HEK293T (cell line): ENCODE data around the gene CENPB.

Experiments used
- ARNT ChIP-seq: fragments of 450-650 bp; IDR thresholded peaks from 2 replicates; pipeline ENCODE4 v1.6.1; 2017; ENCODE audit warnings: mild to moderate bottlenecking
- BHLHE40 ChIP-seq: fragments of 450-650 bp; IDR thresholded peaks from 2 replicates; pipeline ENCODE4 v1.6.1; 2016; ENCODE audit warnings: mild to moderate bottlenecking, moderate library complexity, borderline replicate concordance
- CTBP1 ChIP-seq: fragments of 450-650 bp; IDR thresholded peaks from 2 replicates; pipeline ENCODE4 v1.6.1; 2016; ENCODE audit warnings: borderline replicate concordance
- ELF4 ChIP-seq: fragments of 450-650 bp; IDR thresholded peaks from 2 replicates; pipeline ENCODE4 v1.6.1; 2017; ENCODE audit warnings: antibody characterized with exemption
- FOXM1 ChIP-seq: fragments of 450-650 bp; IDR thresholded peaks from 2 replicates; pipeline ENCODE4 v1.6.1; 2017; ENCODE audit warnings: mild to moderate bottlenecking, borderline replicate concordance
- HDGF ChIP-seq: fragments of 450-650 bp; IDR thresholded peaks from 2 replicates; pipeline ENCODE4 v1.6.1; 2017; ENCODE audit warnings: antibody characterized with exemption, borderline replicate concordance
- L3MBTL2 ChIP-seq: fragments of 450-650 bp; conservative IDR thresholded peaks from 2 replicates; pipeline ENCODE4 v1.6.1; 2016; ENCODE audit warnings: mild to moderate bottlenecking
- NFRKB ChIP-seq: fragments of 450-650 bp; IDR thresholded peaks from 2 replicates; pipeline ENCODE4 v1.6.1; 2016; ENCODE audit warnings: mild to moderate bottlenecking, moderate library complexity
- PKNOX1 ChIP-seq: fragments of 450-650 bp; IDR thresholded peaks from 2 replicates; pipeline ENCODE4 v1.6.1; 2016
- SP1 ChIP-seq: fragments of 450-650 bp; IDR thresholded peaks from 2 replicates; pipeline ENCODE4 v1.6.1; 2017
- ZNF384 ChIP-seq: fragments of 450-650 bp; IDR thresholded peaks from 2 replicates; pipeline ENCODE4 v1.6.1; 2016

- TF ChIP-seq CTBP1: no peak
- no peak for TF ChIP-seq ZNF384
- no peak for TF ChIP-seq SP1
- no peak for TF ChIP-seq ARNT
- TF ChIP-seq NFRKB: no peak
- TF ChIP-seq BHLHE40: no peak
- no peak for TF ChIP-seq FOXM1
- TF ChIP-seq PKNOX1: no peak
- TF ChIP-seq ELF4: no peak
- TF ChIP-seq HDGF: no peak
- no peak for TF ChIP-seq L3MBTL2
Observed at GRCh38 chr20:3755269-3755668, 31.3 kb downstream of the CENPB start.
